Activated CD8-positive, alpha-beta memory T cell treated with anti-CD3 and anti-CD28 coated beads for 1 hour (primary cell): ENCODE data around the gene IFNL4.

ENCODE experiments used
- DNase-seq, 2 donors: peaks; one replicate each; pipeline ENCODE4 v3.0.0-alpha.2; 2020; ENCODE audit warnings: low read depth in 1 of 2; ENCODE audit errors: extremely low read depth in 1 of 2

IFNL4 gene

DNA sequence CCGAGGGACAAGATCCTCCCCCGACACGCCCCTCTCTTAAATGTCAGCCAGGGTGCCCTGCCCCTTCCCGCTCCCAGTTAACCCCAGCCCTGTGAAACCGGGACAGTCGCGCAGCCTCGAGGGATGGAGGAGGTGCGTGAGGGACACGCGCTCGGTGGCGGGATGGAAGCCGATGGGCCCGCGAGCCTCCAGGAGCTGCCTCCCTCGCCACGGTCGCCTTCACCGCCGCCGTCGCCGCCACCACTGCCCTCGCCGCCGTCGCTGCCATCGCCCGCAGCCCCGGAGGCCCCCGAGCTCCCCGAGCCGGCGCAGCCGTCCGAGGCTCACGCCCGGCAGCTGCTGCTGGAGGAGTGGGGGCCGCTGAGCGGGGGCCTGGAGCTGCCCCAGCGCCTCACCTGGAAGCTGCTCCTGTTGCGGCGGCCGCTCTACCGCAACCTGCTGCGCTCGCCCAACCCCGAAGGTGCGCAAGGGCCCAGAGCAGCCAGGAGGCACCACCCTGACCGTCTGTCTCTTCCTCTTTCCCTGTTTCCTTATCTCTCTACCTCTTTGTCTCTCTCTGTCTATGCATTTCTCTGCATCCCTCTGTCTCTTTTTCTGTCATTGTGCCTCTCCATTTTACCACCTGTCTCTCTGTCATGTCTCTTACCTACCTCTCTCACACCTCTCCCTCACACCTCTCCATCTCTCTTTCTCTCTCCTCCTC, 51.6 kb downstream of the IFNL4 start, which contains the start of gene NCCRP1:
NCCRP1 (plus strand) TSS at position 105 of the 703 bp plus-strand sequence; CDS start at position 124, 19 bp downstream.
- no peak for DNase-seq

DNA sequence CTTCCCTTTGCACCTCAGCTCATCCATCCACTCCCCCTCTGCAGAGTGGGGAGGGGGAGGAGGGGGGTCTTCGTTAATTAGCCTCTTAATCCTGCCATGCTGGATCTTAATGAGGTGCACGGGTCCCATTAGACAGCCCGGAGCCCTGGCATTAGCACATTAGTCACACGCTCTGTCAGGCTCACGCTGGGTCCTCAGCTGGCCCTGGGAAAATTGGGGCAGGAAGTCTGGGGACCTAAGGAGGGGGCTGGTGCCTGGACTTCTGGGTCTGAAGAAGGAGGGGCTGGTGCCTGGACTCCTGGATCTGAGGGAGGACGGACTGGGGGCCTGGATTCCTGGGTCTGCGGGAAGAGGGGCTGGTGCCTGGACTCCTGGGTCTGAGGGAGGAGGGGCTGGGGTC, 52.3 kb downstream of the IFNL4 start:
- DNase-seq, result no peak
